MCF 10A (cell line): ENCODE data around the gene NFYC. TPM values are rescaled to one million over a fixed set of nuclear protein-coding genes. Genes with fewer than 3 reads are reported as not detected.

Experiments
- BruUV-seq: library from RNA; stranded (reverse); fragments of 400-500 nt; replicated peaks from 2 replicates; lab custom pipeline; 2021; lab: Mats Ljungman, UMichigan
- CTCF ChIA-PET: fragments of 300-600 bp; sonication (Branson Sonifier 250); formaldehyde crosslinking; extraction: SDS; loops from one replicate; lab custom pipeline; 2021; ENCODE audit warnings: antibody characterized with exemption, inconsistent platforms; lab: Yijun Ruan, JAX
- POLR2A ChIA-PET: fragments of 300-600, 350-650 bp; sonication (Branson Sonifier 250); formaldehyde crosslinking; extraction: SDS; loops from one replicate; lab custom pipeline; 2020; ENCODE audit warnings: antibody characterized with exemption, inconsistent platforms; lab: Yijun Ruan, JAX
- DNase-seq: peaks from one replicate; pipeline ENCODE4 v3.0.0-alpha.2; 2018; ENCODE audit not compliant: unreplicated experiment
- H3K27ac Mint-ChIP-seq: one replicate; pipeline ENCODE4 v1.8.0; 2022; ENCODE audit warnings: mild to moderate bottlenecking, low read depth, mixed read lengths; ENCODE audit not compliant: unreplicated experiment
- H3K27me3 Mint-ChIP-seq: one replicate; pipeline ENCODE4 v1.8.0; 2022; ENCODE audit warnings: mixed read lengths; ENCODE audit not compliant: insufficient read depth, unreplicated experiment
- H3K36me3 Mint-ChIP-seq: one replicate; pipeline ENCODE4 v1.8.0; 2022; ENCODE audit warnings: mild to moderate bottlenecking, moderate library complexity, mixed read lengths; ENCODE audit not compliant: insufficient read depth, unreplicated experiment
- H3K4me1 Mint-ChIP-seq: one replicate; pipeline ENCODE4 v1.8.0; 2022; ENCODE audit warnings: mixed read lengths; ENCODE audit not compliant: insufficient read depth, unreplicated experiment
- H3K4me3 Mint-ChIP-seq: one replicate; pipeline ENCODE4 v1.8.0; 2022; ENCODE audit warnings: mild to moderate bottlenecking, moderate library complexity, mixed read lengths; ENCODE audit not compliant: unreplicated experiment
- H3K9me3 Mint-ChIP-seq: one replicate; pipeline ENCODE4 v1.8.0; 2022; ENCODE audit warnings: mixed read lengths; ENCODE audit not compliant: unreplicated experiment
- intact Hi-C: fragments of 100-400 bp; cut with micrococcal nuclease; formaldehyde crosslinking; loops from 2 replicates; pipeline ENCODE4 v1.14.1; 2022
- total RNA-seq: library from RNA; stranded (reverse); gene quantifications from 2 replicates; pipeline ENCODE4 v1.2.3, GENCODE V29; 2022
- TF ChIP-seq, protein P1 (sequence below): fragments of 200-600 bp; IDR thresholded peaks from one replicate; pipeline ENCODE4 v1.8.0; 2022; ENCODE audit warnings: antibody characterized with exemption, mild to moderate bottlenecking; ENCODE audit not compliant: unreplicated experiment

NFYC gene
- total RNA-seq, 1 experiment from 2014 or later, result 69.6 TPM

GRCh38 chr1:40648200-40648599 is 43.3 kb upstream of the NFYC start:
- BruUV-seq, result no TSS peak
- POLR2A ChIA-PET, result no interaction called here
- no peaks in the 10 kb centered on the region for H3K9me3 Mint-ChIP-seq
- intact Hi-C loops, result no loop called here
- TF ChIP-seq, protein P1, sequence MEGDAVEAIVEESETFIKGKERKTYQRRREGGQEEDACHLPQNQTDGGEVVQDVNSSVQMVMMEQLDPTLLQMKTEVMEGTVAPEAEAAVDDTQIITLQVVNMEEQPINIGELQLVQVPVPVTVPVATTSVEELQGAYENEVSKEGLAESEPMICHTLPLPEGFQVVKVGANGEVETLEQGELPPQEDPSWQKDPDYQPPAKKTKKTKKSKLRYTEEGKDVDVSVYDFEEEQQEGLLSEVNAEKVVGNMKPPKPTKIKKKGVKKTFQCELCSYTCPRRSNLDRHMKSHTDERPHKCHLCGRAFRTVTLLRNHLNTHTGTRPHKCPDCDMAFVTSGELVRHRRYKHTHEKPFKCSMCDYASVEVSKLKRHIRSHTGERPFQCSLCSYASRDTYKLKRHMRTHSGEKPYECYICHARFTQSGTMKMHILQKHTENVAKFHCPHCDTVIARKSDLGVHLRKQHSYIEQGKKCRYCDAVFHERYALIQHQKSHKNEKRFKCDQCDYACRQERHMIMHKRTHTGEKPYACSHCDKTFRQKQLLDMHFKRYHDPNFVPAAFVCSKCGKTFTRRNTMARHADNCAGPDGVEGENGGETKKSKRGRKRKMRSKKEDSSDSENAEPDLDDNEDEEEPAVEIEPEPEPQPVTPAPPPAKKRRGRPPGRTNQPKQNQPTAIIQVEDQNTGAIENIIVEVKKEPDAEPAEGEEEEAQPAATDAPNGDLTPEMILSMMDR, result no peak
- H3K36me3 Mint-ChIP-seq, result peaks cover 6% of the 10 kb centered on the region
- no peak for DNase-seq
- no peak overlapping the region for H3K27ac Mint-ChIP-seq
- H3K27me3 Mint-ChIP-seq, result no peaks in the 10 kb centered on the region
- H3K4me1 Mint-ChIP-seq, result peaks cover 6% of the 10 kb centered on the region
- no peak overlapping the region for H3K4me3 Mint-ChIP-seq
- CTCF ChIA-PET, result interaction anchor here (0.5 to 2.0 kb wide), 3 partner anchors 10 to 296 kb away, joined by 3 to 8 read pairs (median 3); no protein-coding TSS in a partner anchor

DNA sequence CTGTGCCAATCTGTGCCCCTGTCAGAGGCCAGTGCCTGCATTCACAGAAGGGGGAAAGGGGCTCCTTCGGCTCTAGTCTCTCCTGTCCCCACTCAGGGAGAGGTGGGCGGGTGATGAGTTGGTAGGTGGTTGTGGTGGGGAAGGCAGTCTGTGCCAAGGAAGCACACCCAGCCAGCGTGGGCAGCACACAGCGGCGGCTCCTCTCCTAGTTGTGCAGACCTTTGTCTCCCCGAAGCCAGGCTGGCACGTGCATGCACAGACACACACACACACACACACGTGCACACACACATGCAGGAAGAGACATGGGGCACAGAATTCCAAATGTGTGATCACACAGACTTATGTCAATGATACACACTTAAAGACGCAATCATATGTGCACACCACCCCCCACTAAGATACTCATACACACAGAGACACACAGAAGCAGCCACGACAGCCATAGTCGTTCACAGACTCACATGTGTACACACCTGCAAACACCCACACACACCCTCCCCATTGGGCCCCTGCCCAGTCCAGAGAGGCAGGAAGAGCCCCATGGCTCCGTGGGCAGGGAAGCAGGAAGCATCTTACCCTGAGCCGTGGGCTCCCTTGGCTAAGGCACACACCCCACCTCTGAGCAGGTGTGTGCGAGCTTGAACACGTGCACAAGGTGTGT is 42.4 kb upstream of the NFYC start:
- TF ChIP-seq, protein P1, result no peak
- Mint-ChIP-seq H3K9me3 (no peaks in the 10 kb centered on the region), H3K36me3 (peaks cover 6% of the 10 kb centered on the region), H3K4me3 (no peak overlapping the region), H3K27ac (no peak overlapping the region), H3K27me3 (no peaks in the 10 kb centered on the region), H3K4me1 (peaks cover 6% of the 10 kb centered on the region)
- CTCF ChIA-PET, result interaction anchor here (1.0 kb wide), 1 partner anchor 24 kb away, joined by 4 read pairs; no protein-coding TSS in a partner anchor
- BruUV-seq, result no TSS peak
- intact Hi-C loops, result no loop called here
- no peak for DNase-seq
- POLR2A ChIA-PET, result no interaction called here

GRCh38 chr1:40649592-40649930 is 41.9 kb upstream of the NFYC start:
- no peaks in the 10 kb centered on the region for H3K27me3 Mint-ChIP-seq
- no TSS peak for BruUV-seq
- peaks cover 6% of the 10 kb centered on the region for H3K36me3 Mint-ChIP-seq
- H3K9me3 Mint-ChIP-seq, result no peaks in the 10 kb centered on the region
- H3K27ac Mint-ChIP-seq, result no peak overlapping the region
- intact Hi-C loops, result no loop called here
- TF ChIP-seq, protein P1, result no peak
- no peak for DNase-seq
- POLR2A ChIA-PET, result no interaction called here
- H3K4me1 Mint-ChIP-seq, result peaks cover 6% of the 10 kb centered on the region
- CTCF ChIA-PET, result interaction anchor here (1.0 kb wide), 1 partner anchor 24 kb away, joined by 4 read pairs; no protein-coding TSS in a partner anchor
- no peak overlapping the region for H3K4me3 Mint-ChIP-seq

GRCh38 chr1:40650075-40650474 is 41.4 kb upstream of the NFYC start:
- H3K4me1 Mint-ChIP-seq, result peaks cover 6% of the 10 kb centered on the region
- intact Hi-C loops, result no loop called here
- no peak overlapping the region for H3K27ac Mint-ChIP-seq
- H3K36me3 Mint-ChIP-seq, result peaks cover 6% of the 10 kb centered on the region
- H3K27me3 Mint-ChIP-seq, result no peaks in the 10 kb centered on the region
- H3K4me3 Mint-ChIP-seq, result no peak overlapping the region
- ChIA-PET POLR2A (no interaction called here), CTCF (interaction anchor here (0.7 to 1.0 kb wide), 4 partner anchors 12 to 139 kb away, joined by 3 to 4 read pairs (median 4); no protein-coding TSS in a partner anchor)
- DNase-seq, result no peak
- TF ChIP-seq, protein P1, result no peak
- no peaks in the 10 kb centered on the region for H3K9me3 Mint-ChIP-seq
- no TSS peak for BruUV-seq
